ENCODE results near the gene EREG.
"Not testable (repeated sequence)": the region's sequence is repeated elsewhere in the genome, so short reads cannot be mapped to it uniquely, and the experiment has no call there.

The EREG gene

DNA sequence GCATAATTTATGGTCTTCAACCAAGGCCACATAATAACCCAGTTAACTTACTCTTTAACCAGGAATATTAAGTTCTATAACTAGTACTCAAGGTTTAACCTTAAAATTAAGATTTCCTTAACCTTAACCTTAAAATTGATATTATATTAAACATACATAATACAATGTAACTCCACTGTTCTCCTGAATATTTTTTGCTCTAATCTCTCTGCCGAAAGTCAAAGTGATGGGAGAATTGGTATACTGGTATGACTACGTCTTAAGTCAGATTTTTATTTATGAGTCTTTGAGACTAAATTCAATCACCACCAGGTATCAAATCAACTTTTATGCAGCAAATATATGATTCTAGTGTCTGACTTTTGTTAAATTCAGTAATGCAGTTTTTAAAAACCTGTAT is 22.8 kb downstream of the EREG start:
- no peak overlapping the region for H3K4me3 Mint-ChIP-seq
- no peak for DNase-seq (ENCODE audit: low spot score)
- H3K9me3 Mint-ChIP-seq, result no peaks in the 10 kb centered on the region
- H3K27me3 Mint-ChIP-seq (ENCODE audit: low read depth), result peaks cover 3% of the 10 kb centered on the region
- no peaks in the 10 kb centered on the region for H3K36me3 Mint-ChIP-seq (ENCODE audit: low read depth)
- H3K27ac Mint-ChIP-seq, result no peak overlapping the region
- no peaks in the 10 kb centered on the region for H3K4me1 Mint-ChIP-seq (ENCODE audit: low read depth)

- Mint-ChIP-seq H3K36me3 (ENCODE audit: low read depth) (no peaks in the 10 kb centered on the region), H3K27ac (no peak overlapping the region), H3K27me3 (ENCODE audit: low read depth) (peaks cover 3% of the 10 kb centered on the region), H3K9me3 (no peaks in the 10 kb centered on the region), H3K4me1 (ENCODE audit: low read depth) (no peaks in the 10 kb centered on the region), H3K4me3 (no peak overlapping the region)
- no peak for DNase-seq (ENCODE audit: low spot score)
Measured at GRCh38 chr4:74389494-74389893, 24.5 kb downstream of the EREG start.

- no peaks in the 10 kb centered on the region for H3K4me1 Mint-ChIP-seq (ENCODE audit: low read depth)
- DNase-seq (ENCODE audit: low spot score), result no peak
Measured at GRCh38 chr4:74390677-74391076, 25.7 kb downstream of the EREG start.

GRCh38 chr4:74391346-74391745 is 26.4 kb downstream of the EREG start:
- Mint-ChIP-seq H3K9me3 (no peaks in the 10 kb centered on the region), H3K36me3 (ENCODE audit: low read depth) (no peaks in the 10 kb centered on the region), H3K4me3 (no peak overlapping the region), H3K27ac (no peak overlapping the region), H3K4me1 (ENCODE audit: low read depth) (no peaks in the 10 kb centered on the region), H3K27me3 (ENCODE audit: low read depth) (peaks cover 3% of the 10 kb centered on the region)
- DNase-seq (ENCODE audit: low spot score), result no peak

More at GRCh38 chr4:74390677-74391076, 25.7 kb downstream of the EREG start:
- Mint-ChIP-seq H3K4me3 (no peak overlapping the region), H3K9me3 (no peaks in the 10 kb centered on the region), H3K27ac (no peak overlapping the region), H3K27me3 (ENCODE audit: low read depth) (peaks cover 3% of the 10 kb centered on the region), H3K36me3 (ENCODE audit: low read depth) (no peaks in the 10 kb centered on the region)

GRCh38 chr4:74391890-74392475 is 27.0 kb downstream of the EREG start:
- no peaks in the 10 kb centered on the region for H3K9me3 Mint-ChIP-seq
- H3K27ac Mint-ChIP-seq, result no peak overlapping the region
- peaks cover 3% of the 10 kb centered on the region for H3K27me3 Mint-ChIP-seq (ENCODE audit: low read depth)
- DNase-seq (ENCODE audit: low spot score), result no peak
- no peaks in the 10 kb centered on the region for H3K36me3 Mint-ChIP-seq (ENCODE audit: low read depth)
- no peak overlapping the region for H3K4me3 Mint-ChIP-seq
- H3K4me1 Mint-ChIP-seq (ENCODE audit: low read depth), result no peaks in the 10 kb centered on the region

- no peak overlapping the region for H3K27ac Mint-ChIP-seq
- H3K4me3 Mint-ChIP-seq, result no peak overlapping the region
- no peaks in the 10 kb centered on the region for H3K9me3 Mint-ChIP-seq
- DNase-seq (ENCODE audit: low spot score), result no peak
- H3K4me1 Mint-ChIP-seq (ENCODE audit: low read depth), result peaks cover 5% of the 10 kb centered on the region
- H3K27me3 Mint-ChIP-seq (ENCODE audit: low read depth), result peaks cover 3% of the 10 kb centered on the region
- H3K36me3 Mint-ChIP-seq (ENCODE audit: low read depth), result no peaks in the 10 kb centered on the region
Measured at GRCh38 chr4:74394476-74395136, 29.7 kb downstream of the EREG start.

- DNase-seq (ENCODE audit: low spot score), result no peak
- Mint-ChIP-seq H3K4me1 (ENCODE audit: low read depth) (peaks cover 5% of the 10 kb centered on the region), H3K27ac (no peak overlapping the region), H3K4me3 (no peak overlapping the region), H3K9me3 (no peaks in the 10 kb centered on the region), H3K36me3 (ENCODE audit: low read depth) (no peaks in the 10 kb centered on the region), H3K27me3 (ENCODE audit: low read depth) (no peaks in the 10 kb centered on the region)
Measured at GRCh38 chr4:74395633-74396032, 30.7 kb downstream of the EREG start.

- H3K4me3 Mint-ChIP-seq, result peak overlapping the region; percentile 98
- peaks cover 3% of the 10 kb centered on the region for H3K27me3 Mint-ChIP-seq (ENCODE audit: low read depth)
- peaks cover 5% of the 10 kb centered on the region for H3K4me1 Mint-ChIP-seq (ENCODE audit: low read depth)
- H3K27ac Mint-ChIP-seq, result peak overlapping the region; percentile 96
- H3K9me3 Mint-ChIP-seq, result no peaks in the 10 kb centered on the region
- H3K36me3 Mint-ChIP-seq (ENCODE audit: low read depth), result no peaks in the 10 kb centered on the region
- no peak for DNase-seq (ENCODE audit: low spot score)
Measured at GRCh38 chr4:74397748-74398426, 32.9 kb downstream of the EREG start.

DNA sequence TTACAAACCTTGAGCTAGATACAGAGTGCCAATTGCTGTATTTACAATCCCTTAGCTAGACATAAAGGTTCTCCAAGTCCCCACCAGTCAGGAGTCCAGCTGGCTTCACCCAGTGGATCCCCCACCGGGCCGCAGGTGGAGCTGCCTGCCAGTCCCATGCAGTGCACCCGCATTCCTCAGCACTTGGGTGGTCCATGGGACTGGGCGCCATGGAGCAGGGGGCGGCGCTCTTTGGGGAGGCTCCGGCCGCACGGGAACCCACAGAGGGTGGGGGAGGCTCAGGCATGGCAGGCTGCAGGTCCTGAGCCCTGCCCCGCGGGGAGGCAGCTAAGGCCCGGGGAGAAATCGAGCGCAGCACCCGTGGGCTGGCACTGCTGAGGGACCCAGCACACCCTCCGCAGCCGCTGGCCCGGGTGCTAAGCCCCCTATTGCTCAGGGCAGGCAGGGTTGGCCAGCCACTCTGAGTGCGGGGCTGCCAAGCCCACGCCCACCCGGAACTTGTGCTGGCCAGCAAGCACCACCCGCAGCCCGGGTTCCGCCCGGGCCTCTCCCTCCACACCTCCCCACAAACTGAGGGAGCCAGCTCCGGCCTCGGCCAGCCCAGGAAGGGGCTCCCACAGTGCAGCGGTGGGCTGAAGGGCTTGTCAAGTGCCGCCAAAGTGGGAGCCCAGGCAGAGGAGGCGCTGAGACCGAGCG is 34.1 kb downstream of the EREG start:
- H3K27me3 Mint-ChIP-seq (ENCODE audit: low read depth); H3K9me3 Mint-ChIP-seq; DNase-seq (ENCODE audit: low spot score); H3K27ac Mint-ChIP-seq; H3K36me3 Mint-ChIP-seq (ENCODE audit: low read depth); H3K4me1 Mint-ChIP-seq (ENCODE audit: low read depth): not testable (repeated sequence)
- H3K4me3 Mint-ChIP-seq, result peak overlapping the region; percentile 98

GRCh38 chr4:74400395-74400794 is 35.5 kb downstream of the EREG start:
- H3K27me3 Mint-ChIP-seq (ENCODE audit: low read depth), result peaks cover 10% of the 10 kb centered on the region
- no peaks in the 10 kb centered on the region for H3K9me3 Mint-ChIP-seq
- H3K36me3 Mint-ChIP-seq (ENCODE audit: low read depth), result no peaks in the 10 kb centered on the region
- no peak overlapping the region for H3K4me3 Mint-ChIP-seq
- no peak overlapping the region for H3K27ac Mint-ChIP-seq
- peaks cover 5% of the 10 kb centered on the region for H3K4me1 Mint-ChIP-seq (ENCODE audit: low read depth)
- DNase-seq (ENCODE audit: low spot score), result no peak

DNA sequence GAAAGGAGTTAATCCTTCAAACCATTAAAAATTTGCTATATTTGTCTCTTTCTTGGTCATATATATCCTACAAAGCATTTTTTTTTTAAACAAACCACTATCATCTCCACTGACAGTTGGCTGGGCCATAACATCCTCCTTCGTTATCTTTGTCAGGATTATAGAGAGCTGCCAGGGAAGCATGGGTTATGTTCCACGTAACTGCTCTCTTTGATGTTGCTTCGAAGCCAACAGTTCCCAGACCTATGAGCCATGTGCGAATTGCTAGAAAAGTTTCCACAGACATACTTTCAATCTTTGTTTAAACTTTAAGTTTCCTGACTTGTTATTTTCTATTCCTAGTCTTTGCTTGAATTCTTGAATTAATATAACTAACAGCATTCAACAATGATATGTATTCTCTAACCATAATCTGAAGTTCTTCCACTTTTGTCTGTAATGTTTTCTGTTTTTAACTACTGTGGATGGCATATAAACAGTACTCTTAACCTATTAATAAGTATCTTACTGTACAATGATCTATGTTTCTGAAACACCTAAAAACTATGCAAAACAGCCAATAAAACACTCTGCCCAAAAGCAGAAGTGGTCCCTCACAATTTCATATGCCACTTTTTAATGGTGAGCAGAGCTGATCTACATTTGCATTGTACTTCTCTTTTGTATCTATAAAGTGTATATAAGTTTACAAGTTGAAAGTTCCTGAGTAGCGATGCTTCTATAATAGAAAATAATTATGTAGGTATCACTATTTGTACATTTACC is 37.9 kb downstream of the EREG start:
- no peak for DNase-seq (ENCODE audit: low spot score)
- H3K4me1 Mint-ChIP-seq (ENCODE audit: low read depth), result peaks cover 1% of the 10 kb centered on the region
- no peaks in the 10 kb centered on the region for H3K9me3 Mint-ChIP-seq
- H3K36me3 Mint-ChIP-seq (ENCODE audit: low read depth), result no peaks in the 10 kb centered on the region
- H3K27ac Mint-ChIP-seq, result no peak overlapping the region
- peaks cover 10% of the 10 kb centered on the region for H3K27me3 Mint-ChIP-seq (ENCODE audit: low read depth)
- H3K4me3 Mint-ChIP-seq, result no peak overlapping the region

GRCh38 chr4:74407891-74408290 is 42.9 kb downstream of the EREG start:
- H3K9me3 Mint-ChIP-seq, result no peaks in the 10 kb centered on the region
- H3K27ac Mint-ChIP-seq, result no peak overlapping the region
- H3K4me1 Mint-ChIP-seq (ENCODE audit: low read depth), result no peaks in the 10 kb centered on the region
- H3K36me3 Mint-ChIP-seq (ENCODE audit: low read depth), result no peaks in the 10 kb centered on the region
- H3K27me3 Mint-ChIP-seq (ENCODE audit: low read depth), result peaks cover 7% of the 10 kb centered on the region
- no peak overlapping the region for H3K4me3 Mint-ChIP-seq
- no peak for DNase-seq (ENCODE audit: low spot score)

DNA sequence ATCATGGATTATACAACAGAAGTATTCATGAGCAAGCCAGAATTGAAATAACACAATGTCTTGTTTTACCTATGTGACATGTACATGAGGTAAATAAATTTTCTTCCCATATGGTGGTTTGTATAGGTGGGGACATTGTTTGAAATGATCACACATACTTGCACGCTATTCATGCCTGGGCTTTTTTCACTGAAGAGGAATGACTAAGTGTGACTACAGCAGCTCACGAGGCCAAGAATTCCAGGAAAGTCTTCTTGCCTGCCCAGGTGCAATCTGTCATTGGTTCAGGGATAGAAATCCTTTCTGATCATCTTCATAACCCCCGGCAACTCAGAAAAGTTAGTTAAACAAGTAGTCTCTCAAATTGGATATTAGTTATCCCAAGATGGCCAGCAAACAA is 43.7 kb downstream of the EREG start:
- H3K4me3 Mint-ChIP-seq, result no peak overlapping the region
- H3K9me3 Mint-ChIP-seq, result no peaks in the 10 kb centered on the region
- no peak overlapping the region for H3K27ac Mint-ChIP-seq
- no peaks in the 10 kb centered on the region for H3K36me3 Mint-ChIP-seq (ENCODE audit: low read depth)
- H3K4me1 Mint-ChIP-seq (ENCODE audit: low read depth), result no peaks in the 10 kb centered on the region
- no peak for DNase-seq (ENCODE audit: low spot score)
- H3K27me3 Mint-ChIP-seq (ENCODE audit: low read depth), result peaks cover 4% of the 10 kb centered on the region

Measured in T-helper 2 cell treated with Interferon-gamma antibody and Interleukin-4, amounts not matched to agents 5 μg/mL and 100 μg/mL, for 36 hours (primary cell).